PC-3 (cell line): ENCODE measurements around the gene NPRL2.

ENCODE experiments used
- CTCF ChIP-seq: fragments of 300-600 bp; sonication (generic); conservative IDR thresholded peaks from 2 replicates; pipeline ENCODE4 v1.5.1; 2017; ENCODE audit warnings: antibody characterized with exemption, low read depth, mild to moderate bottlenecking, low read length
- EZH2 ChIP-seq: fragments of 300-600 bp; sonication (generic); IDR thresholded peaks from one replicate; pipeline ENCODE4 v1.6.1; 2017; ENCODE audit warnings: antibody characterized with exemption, mild to moderate bottlenecking, low read length; ENCODE audit not compliant: unreplicated experiment
- EZH2phosphoT487 ChIP-seq: fragments of 300-600 bp; sonication (generic); IDR thresholded peaks from 2 replicates; pipeline ENCODE4 v1.6.1; 2018; ENCODE audit warnings: mild to moderate bottlenecking, antibody characterized with exemption, low read length, borderline replicate concordance

GRCh38 chr3:50314816-50315215 lies 35.8 kb downstream of the NPRL2 start:
- no peak for TF ChIP-seq CTCF
- no peak for TF ChIP-seq EZH2
- no peak for TF ChIP-seq EZH2phosphoT487
